Adrenal gland (tissue), 12 donors: ENCODE measurements around the gene MYO1E. TPM values are rescaled to one million over a fixed set of nuclear protein-coding genes. Genes with fewer than 3 reads are reported as not detected.

ENCODE experiments used
- DNase-seq, 7 donors: peaks; one replicate each; pipeline ENCODE4 v3.0.0-alpha.2; 2019 to 2020
- H3K27ac ChIP-seq, 5 donors: fragments of 200-600 bp; sonication (generic) in 4 of 5; 1 replicate in 3 of 5; 2 replicates in 2 of 5; pipeline versions ENCODE4 v1.5.1 to v1.8.0; 2016 to 2020; ENCODE audit warnings: mild to moderate bottlenecking in 1 of 5
- H3K27me3 ChIP-seq: fragments of 200-600 bp; 2 replicates; pipeline ENCODE4 v1.8.0; 2021
- H3K36me3 ChIP-seq, 2 donors: fragments of 200-600 bp; replicated peaks in 1 of 2; 1 replicate in 1 of 2; 2 replicates in 1 of 2; pipeline versions ENCODE4 v1.5.1 to v1.8.0; 2018 to 2022
- H3K4me1 ChIP-seq, 2 donors: fragments of 200-600 bp; replicated peaks in 1 of 2; 1 replicate in 1 of 2; 2 replicates in 1 of 2; pipeline versions ENCODE4 v1.5.1 to v1.8.0; 2018 to 2021
- H3K4me3 ChIP-seq, 4 donors: fragments of 200-600 bp; sonication (generic) in 3 of 4; one replicate each; pipeline ENCODE4 v1.5.1; 2016 to 2018
- H3K9me3 ChIP-seq, 3 donors: fragments of 200-600 bp; sonication (generic) in 1 of 3; replicated peaks in 1 of 3; 1 replicate in 2 of 3; 2 replicates in 1 of 3; pipeline versions ENCODE4 v1.5.1 to v1.8.0; 2016 to 2021
- CTCF ChIP-seq, 6 experiments: fragments of 450-650 bp in 4 of 6; fragments of 200-600 bp in 2 of 6; sonication (generic) in 1 of 6; IDR thresholded peaks; 1 replicate in 5 of 6; 2 replicates in 1 of 6; pipeline versions ENCODE4 v1.5.1 to v1.8.0; 2016 to 2021; ENCODE audit warnings: antibody characterized with exemption in 6 of 6, mild to moderate bottlenecking in 2 of 6, moderate library complexity in 1 of 6
- POLR2A ChIP-seq, 2 donors: fragments of 450-650 bp; IDR thresholded peaks; one replicate each; pipeline ENCODE4 v1.6.1; 2017; ENCODE audit warnings: antibody characterized with exemption in 2 of 2, mild to moderate bottlenecking in 2 of 2, moderate library complexity in 1 of 2
- WGBS, 4 donors: extraction: QIAGEN DNeasy Blood & Tissue Kit in 2 of 4; methylation state at CpG; one replicate each; pipeline versions ENCODE4 v1.1.5 to v1.1.7; 2013 to 2017; 5-methylcytosine and 5-hydroxymethylcytosine counted together
- intact Hi-C, 2 donors: fragments of 100-400 bp; cut with DNase I; formaldehyde crosslinking; loops; one replicate each; pipeline versions ENCODE4 v1.14.1 to v1.15.0; 2022 to 2023
- polyA plus RNA-seq, 3 donors: library from polyadenylated mRNA; stranded (reverse); fragments of 200-250 nt in 2 of 3; fragments of 350-450 nt in 1 of 3; fragmentation: Illumina TruSeq in 1 of 3; extraction: RNeasy Lipid Tissue Mini Kit (QIAGEN cat#74804) in 1 of 3; gene quantifications; one replicate each; pipeline ENCODE4 v1.2.3, GENCODE V29; 2013 to 2014
- total RNA-seq, 9 donors: library from RNA; depleted of rRNA in 4 of 9; stranded (reverse); fragments of >200 nt in 4 of 9; fragments of 120-200 nt in 1 of 9; fragmentation: NEBNext Ultra II Directional in 1 of 9; extraction: Animal tissue kit (Norgen Biotek cat#: 25700) in 1 of 9; gene quantifications; one replicate each; pipeline versions ENCODE4 v1.1.0 to v1.2.4, GENCODE V29; 2013 to 2023
- donor health status: healthy with polysubstance abuse.
- donor health status: Bipolar disorder and iron deficiency.
- donor health status: DM: yes; HTN: yes; CAD: no.
- donor health status: DM: no; HTN: no; CAD: no.
- donor health status: DM: no; HTN: no; CAD: no.
- donor health status: DM: yes; HTN: yes; CAD: no.

MYO1E gene
- total and polyA plus RNA-seq, 12 donors: 11.9 to 50.8 (median 26.0) TPM

- WGBS, 4 donors: 87 to 95% (median 92%) methylated on average over 8 of the region's 8 CpGs
- Histone ChIP-seq H3K27me3 (no peaks in the 10 kb centered on the region), H3K9me3 (no peaks in the 10 kb centered on the region), H3K4me1 (peaks cover 5 to 12% of the 10 kb centered on the region in 2 donors), H3K4me3 (no peak overlapping the region), H3K36me3 (no peaks in the 10 kb centered on the region), H3K27ac (no peak overlapping the region)
- intact Hi-C loops: no loop called here
- DNase-seq: no peak
- no peak for TF ChIP-seq CTCF (IDR thresholded peaks at IDR 0.05)
- no peak for TF ChIP-seq POLR2A (IDR thresholded peaks at IDR 0.05)
Observed at GRCh38 chr15:59303136-59303535, 69.5 kb downstream of the MYO1E start.

GRCh38 chr15:59301527-59301926 is 71.1 kb downstream of the MYO1E start:
- WGBS, 4 donors: 75 to 88% (median 85%) methylated on average over 6 of the region's 6 CpGs
- Histone ChIP-seq H3K4me1 (peaks cover 5 to 12% of the 10 kb centered on the region in 2 donors), H3K27me3 (no peaks in the 10 kb centered on the region), H3K27ac (no peak overlapping the region), H3K36me3 (no peaks in the 10 kb centered on the region), H3K9me3 (no peaks in the 10 kb centered on the region), H3K4me3 (peak overlapping the region in 1 of 4 donors; percentile 18)
- no peak for DNase-seq
- intact Hi-C loops: no loop called here
- TF ChIP-seq CTCF (IDR thresholded peaks at IDR 0.05) (no peak), POLR2A (IDR thresholded peaks at IDR 0.05) (no peak)

DNA sequence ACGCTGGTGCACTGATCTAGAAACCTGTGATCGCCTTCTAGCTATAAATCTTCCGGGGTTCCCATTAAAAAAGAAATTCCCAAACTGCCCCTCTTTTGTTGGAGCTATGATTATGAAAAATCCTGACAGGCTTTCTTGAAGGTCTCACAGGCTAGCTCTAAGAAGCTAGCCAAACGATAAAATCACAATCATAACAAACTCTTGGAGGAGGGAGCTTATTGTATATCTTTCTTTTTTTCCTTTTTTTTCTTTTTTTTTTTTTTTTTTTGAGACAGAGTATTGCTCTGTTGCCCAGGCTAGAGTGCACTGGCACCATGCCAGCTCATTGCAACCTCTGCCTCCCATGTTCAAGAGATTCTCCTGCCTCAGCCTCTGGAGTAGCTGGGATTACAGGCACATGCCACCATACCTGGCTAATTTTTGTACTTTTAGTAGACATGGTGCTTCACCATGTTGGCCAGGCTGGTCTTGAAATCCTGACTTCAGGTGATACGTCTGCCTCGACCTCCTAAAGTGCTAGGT is 72.0 kb downstream of the MYO1E start:
- Histone ChIP-seq H3K9me3 (no peaks in the 10 kb centered on the region), H3K4me1 (peaks cover 5 to 12% of the 10 kb centered on the region in 2 donors), H3K4me3 (no peak overlapping the region), H3K27ac (no peak overlapping the region), H3K36me3 (no peaks in the 10 kb centered on the region), H3K27me3 (no peaks in the 10 kb centered on the region)
- intact Hi-C loops: no loop called here
- peak in 2 of 7 donors; percentile 43 to 47 for DNase-seq
- 60 to 71% (median 68%) methylated on average over 6 of the region's 6 CpGs for WGBS, 4 donors
- TF ChIP-seq POLR2A (IDR thresholded peaks at IDR 0.05) (no peak), CTCF (IDR thresholded peaks at IDR 0.05) (no peak)

- DNase-seq: peak; percentile 43 to 84 (median 70)
- Histone ChIP-seq H3K4me1 (peaks cover 5 to 10% of the 10 kb centered on the region in 2 donors), H3K27ac (peak overlapping the region in 1 of 5 donors; percentile 50), H3K36me3 (no peaks in the 10 kb centered on the region), H3K27me3 (no peaks in the 10 kb centered on the region), H3K4me3 (no peak overlapping the region), H3K9me3 (no peaks in the 10 kb centered on the region)
- TF ChIP-seq CTCF (IDR thresholded peaks at IDR 0.05): no peak
- no peak for TF ChIP-seq POLR2A (IDR thresholded peaks at IDR 0.05)
- intact Hi-C loops: no loop called here
- WGBS, 4 donors: 53 to 74% (median 66%) methylated on average over 9 of the region's 9 CpGs
Observed at GRCh38 chr15:59299929-59300617, 72.6 kb downstream of the MYO1E start.
